H1 (cell line): ENCODE measurements around the gene MAML3. TPM values are rescaled to one million over a fixed set of nuclear protein-coding genes. Genes with fewer than 3 reads are reported as not detected.

Experiments used
- CTCF ChIA-PET: fragments of 300-600 bp; sonication (Branson Sonifier 250); formaldehyde crosslinking; loops from one replicate; lab custom pipeline; 2021; ENCODE audit not compliant: partially characterized antibody; lab: Charles Lee
- POLR2A ChIA-PET: fragments of 300-600 bp; sonication (Branson Sonifier 250); formaldehyde crosslinking; loops from one replicate; lab custom pipeline; 2021; ENCODE audit warnings: inconsistent platforms; ENCODE audit not compliant: partially characterized antibody; lab: Charles Lee
- DNase-seq, 2 experiments: peaks; one replicate each; pipeline versions ENCODE4 v3.0.0 to v3.0.0-alpha.2; 2010 to 2022; ENCODE audit warnings: low spot score in 2 of 2, low read depth in 1 of 2, mixed read lengths in 1 of 2
- FAIRE-seq: peaks from 2 replicates; lab custom pipeline; 2011; peaks lifted over from hg19 to GRCh38; lab: Jason Lieb, UNC
- H2AFZ ChIP-seq: 2 replicates; pipeline ENCODE4 v1.8.1; 2012; ENCODE audit warnings: low read length, inconsistent platforms
- H2AK5ac ChIP-seq: 2 replicates; pipeline ENCODE4 v1.6.1; 2013; ENCODE audit warnings: low read depth, low read length
- H2BK120ac ChIP-seq: replicated peaks from 2 replicates; pipeline ENCODE3; 2013; ENCODE audit warnings: low read depth, low read length, inconsistent platforms
- H2BK12ac ChIP-seq: 2 replicates; pipeline ENCODE4 v1.6.1; 2013; ENCODE audit warnings: low read depth, low read length
- H2BK15ac ChIP-seq: 2 replicates; pipeline ENCODE4 v1.6.1; 2013; ENCODE audit warnings: low read length
- H2BK20ac ChIP-seq: 2 replicates; pipeline ENCODE4 v1.6.1; 2013; ENCODE audit warnings: low read length
- H2BK5ac ChIP-seq: 2 replicates; pipeline ENCODE4 v1.6.1; 2013; ENCODE audit warnings: low read depth, low read length
- H3K14ac ChIP-seq: 2 replicates; pipeline ENCODE4 v1.6.1; 2013; ENCODE audit warnings: inconsistent platforms; ENCODE audit not compliant: insufficient read length
- H3K18ac ChIP-seq: 2 replicates; pipeline ENCODE4 v1.6.1; 2013; ENCODE audit warnings: low read length; ENCODE audit errors: extremely low read depth
- H3K23ac ChIP-seq: 2 replicates; pipeline ENCODE4 v1.6.1; 2013; ENCODE audit warnings: inconsistent platforms; ENCODE audit not compliant: insufficient read length
- H3K23me2 ChIP-seq: 2 replicates; pipeline ENCODE4 v1.6.1; 2013; ENCODE audit warnings: low read depth, low read length
- H3K27ac ChIP-seq: 2 replicates; pipeline ENCODE4 v1.6.1; 2011; ENCODE audit warnings: low read depth, low read length, inconsistent platforms
- H3K27me3 ChIP-seq, 4 experiments: replicated peaks in 1 of 4; 1 replicate in 1 of 4; 2 replicates in 3 of 4; pipeline versions ENCODE4 v1.6.1 to v1.8.1; 2011 to 2013; ENCODE audit warnings: low read length in 3 of 4, mild to moderate bottlenecking in 3 of 4, inconsistent platforms in 2 of 4, mixed read lengths in 2 of 4, moderate library complexity in 1 of 4; ENCODE audit not compliant: control insufficient read depth in 3 of 4, insufficient read depth in 3 of 4; ENCODE audit errors: extremely low read depth in 1 of 4
- H3K36me3 ChIP-seq, 4 experiments: 2 replicates each; pipeline versions ENCODE4 v1.6.1 to v1.8.1; 2011 to 2013; ENCODE audit warnings: mild to moderate bottlenecking in 4 of 4, low read length in 3 of 4, moderate library complexity in 2 of 4, control low read depth in 1 of 4, inconsistent platforms in 1 of 4; ENCODE audit not compliant: insufficient read depth in 4 of 4, control insufficient read depth in 2 of 4
- H3K4ac ChIP-seq: replicated peaks from 2 replicates; pipeline ENCODE3; 2013; ENCODE audit warnings: low read length, low read depth, mixed read lengths, inconsistent platforms; ENCODE audit not compliant: insufficient read length
- H3K4me1 ChIP-seq, 4 experiments: replicated peaks in 1 of 4; 1 replicate in 1 of 4; 2 replicates in 3 of 4; pipeline versions ENCODE4 v1.6.1 to v1.8.1; 2011 to 2013; ENCODE audit warnings: low read length in 3 of 4, inconsistent platforms in 2 of 4, mixed read lengths in 1 of 4; ENCODE audit not compliant: insufficient read depth in 4 of 4, control insufficient read depth in 3 of 4
- H3K4me2 ChIP-seq, 2 experiments: 2 replicates each; pipeline versions ENCODE4 v1.6.1 to v1.8.1; 2011 to 2013; ENCODE audit warnings: low read depth in 2 of 2, low read length in 2 of 2, control low read depth in 1 of 2, inconsistent platforms in 1 of 2, mild to moderate bottlenecking in 1 of 2; ENCODE audit not compliant: insufficient read depth in 1 of 2
- H3K4me3 ChIP-seq, 4 experiments: fragments of 200-600, 300-600 bp in 1 of 4; sonication (generic), shearing (Covaris generic), sonication (Bioruptor Twin) in 1 of 4; 2 replicates each; pipeline versions ENCODE4 v1.5.1 to v1.8.1; 2011 to 2016; ENCODE audit warnings: low read length in 4 of 4, low read depth in 3 of 4, control low read depth in 2 of 4, inconsistent platforms in 2 of 4, mild to moderate bottlenecking in 2 of 4, mixed read lengths in 1 of 4, moderate library complexity in 1 of 4; ENCODE audit not compliant: insufficient read depth in 2 of 4; ENCODE audit errors: extremely low read depth in 1 of 4
- H3K56ac ChIP-seq: replicated peaks from 2 replicates; pipeline ENCODE3; 2013; ENCODE audit warnings: low read depth, mild to moderate bottlenecking, mixed read lengths, low read length, inconsistent platforms; ENCODE audit not compliant: insufficient read length
- H3K79me1 ChIP-seq: 2 replicates; pipeline ENCODE4 v1.6.1; 2013; ENCODE audit warnings: low read depth, low read length, control low read depth
- H3K79me2 ChIP-seq, 2 experiments: 2 replicates each; pipeline versions ENCODE4 v1.6.1 to v1.8.1; 2012 to 2013; ENCODE audit warnings: low read length in 2 of 2, mild to moderate bottlenecking in 2 of 2, inconsistent platforms in 1 of 2; ENCODE audit not compliant: insufficient read depth in 2 of 2, control insufficient read depth in 1 of 2
- H3K9ac ChIP-seq, 4 experiments: replicated peaks in 1 of 4; 1 replicate in 1 of 4; 2 replicates in 3 of 4; pipeline versions ENCODE4 v1.6.1 to v1.8.1; 2011 to 2013; ENCODE audit warnings: low read depth in 3 of 4, low read length in 3 of 4, control low read depth in 2 of 4, mild to moderate bottlenecking in 2 of 4, moderate library complexity in 2 of 4, inconsistent platforms in 1 of 4; ENCODE audit errors: extremely low read depth in 1 of 4
- H3K9me3 ChIP-seq, 2 experiments: 2 replicates each; pipeline versions ENCODE4 v1.6.1 to v1.8.1; 2012 to 2013; ENCODE audit warnings: mild to moderate bottlenecking in 2 of 2, moderate library complexity in 2 of 2, control low read depth in 1 of 2, inconsistent platforms in 1 of 2, low read depth in 1 of 2, low read length in 1 of 2, mixed read lengths in 1 of 2; ENCODE audit not compliant: insufficient read depth in 2 of 2
- H4K20me1 ChIP-seq, 2 experiments: replicated peaks in 1 of 2; 2 replicates each; pipeline versions ENCODE3 to v1.8.1; 2011 to 2013; ENCODE audit warnings: inconsistent platforms in 2 of 2, low read length in 2 of 2, mild to moderate bottlenecking in 1 of 2; ENCODE audit not compliant: insufficient read depth in 2 of 2, control insufficient read depth in 1 of 2
- H4K5ac ChIP-seq: 2 replicates; pipeline ENCODE4 v1.6.1; 2013; ENCODE audit warnings: low read length, low read depth, mixed read lengths, inconsistent platforms; ENCODE audit not compliant: insufficient read length
- H4K8ac ChIP-seq: 2 replicates; pipeline ENCODE4 v1.8.0; 2013; ENCODE audit warnings: mild to moderate bottlenecking, moderate library complexity, low read length, inconsistent platforms; ENCODE audit not compliant: insufficient read depth; ENCODE audit errors: extremely low read depth
- H4K91ac ChIP-seq: replicated peaks from 2 replicates; pipeline ENCODE3; 2013; ENCODE audit warnings: low read length, mixed read lengths, inconsistent platforms; ENCODE audit not compliant: insufficient read length
- CBX5 ChIP-seq: fragments of 300-800, 300-1000 bp; sonication (generic); IDR thresholded peaks from 2 replicates; pipeline ENCODE4 v1.7.1; 2016; ENCODE audit warnings: antibody characterized with exemption, low read length, low read depth
- CREB1 ChIP-seq: IDR thresholded peaks from 2 replicates; pipeline ENCODE4 v1.6.1; 2012; ENCODE audit warnings: inconsistent platforms
- MAFK ChIP-seq: IDR thresholded peaks from 2 replicates; pipeline ENCODE4 v1.6.1; 2012; ENCODE audit warnings: low read depth, mild to moderate bottlenecking, improper control_type of control experiment, low read length
- RXRA ChIP-seq: IDR thresholded peaks from 2 replicates; pipeline ENCODE4 v1.6.1; 2011; ENCODE audit warnings: low read depth, mild to moderate bottlenecking, low read length, moderate library complexity; ENCODE audit not compliant: insufficient read depth
- SRF ChIP-seq: IDR thresholded peaks from 2 replicates; pipeline ENCODE4 v1.6.1; 2011; ENCODE audit warnings: mild to moderate bottlenecking, low read depth, low read length, moderate library complexity
- TCF12 ChIP-seq: IDR thresholded peaks from 2 replicates; pipeline ENCODE4 v1.6.1; 2011; ENCODE audit warnings: low read depth, mild to moderate bottlenecking, low read length
- USF2 ChIP-seq: IDR thresholded peaks from 2 replicates; pipeline ENCODE4 v1.6.1; 2011; ENCODE audit warnings: low read length, improper control_type of control experiment
- YY1 ChIP-seq: IDR thresholded peaks from 2 replicates; pipeline ENCODE4 v1.6.1; 2011; ENCODE audit warnings: low read depth, mild to moderate bottlenecking, low read length
- WGBS, 2 experiments: shearing (Covaris generic) in 1 of 2; methylation state at CpG; one replicate each; pipeline versions ENCODE4 v1.1.6 to v1.1.7; 2013 to 2015; ENCODE audit warnings: low lambda C conversion rate in 2 of 2, mixed read lengths in 2 of 2, inconsistent platforms in 1 of 2, low coverage in 1 of 2, missing lambda C conversion rate in 1 of 2; ENCODE audit not compliant: insufficient replicate concordance in 2 of 2, insufficient coverage in 1 of 2, insufficient read length in 1 of 2; ENCODE audit errors: extremely low coverage in 1 of 2, missing lambda C conversion rate in 1 of 2; 5-methylcytosine and 5-hydroxymethylcytosine counted together
- polyA plus RNA-seq, 7 experiments: library from polyadenylated mRNA; depleted of rRNA in 3 of 7; stranded (reverse) in 5 of 7; unstranded in 2 of 7; fragments of >200 nt in 5 of 7; fragments of 200-250 nt in 2 of 7; gene quantifications; 1 replicate in 5 of 7; 2 replicates in 1 of 7; 4 replicates in 1 of 7; pipeline versions ENCODE4 v1.2.1 to v1.2.3, GENCODE V29; 2011 to 2013; ENCODE audit warnings: missing spikeins in 2 of 7, mixed read lengths in 2 of 7
- total RNA-seq: library from RNA; stranded (reverse); fragmentation: NEBNext Ultra II Directional; extraction: Animal tissue kit (Norgen Biotek cat#: 25700); gene quantifications from 2 replicates; pipeline ENCODE4 v1.2.1, GENCODE V29; 2021

Gene MAML3
- total and polyA plus RNA-seq, 2 of the 8 experiments (the other 6 are each of a cell fraction or from before 2014, with no cell fraction given), result 2.1 to 5.7 TPM

GRCh38 chr4:140108243-140108642 lies 45.7 kb downstream of the MAML3 start:
- H3K79me1 ChIP-seq, result no peaks in the 10 kb centered on the region
- DNase-seq (no peak), FAIRE-seq (no peak)
- 47% methylated on average over 4 of the region's 4 CpGs; no CpG with 5 or more reads in 1 of the 2 experiments for WGBS, 2 experiments
- H2BK15ac ChIP-seq, result no peak overlapping the region
- no peak overlapping the region for H2AK5ac ChIP-seq
- no peaks in the 10 kb centered on the region for H3K9me3 ChIP-seq
- H3K4me3 ChIP-seq, result no peak overlapping the region
- no peak overlapping the region for H3K14ac ChIP-seq
- H2BK12ac ChIP-seq, result no peak overlapping the region
- H3K27ac ChIP-seq, result no peak overlapping the region
- H3K23ac ChIP-seq, result no peak overlapping the region
- no peak overlapping the region for H3K56ac ChIP-seq
- H3K4ac ChIP-seq, result no peak overlapping the region
- H2BK120ac ChIP-seq, result no peak overlapping the region
- no peaks in the 10 kb centered on the region for H4K20me1 ChIP-seq
- H4K8ac ChIP-seq, result no peak overlapping the region
- no peak overlapping the region for H3K18ac ChIP-seq
- H3K36me3 ChIP-seq, result no peaks in the 10 kb centered on the region
- H2BK5ac ChIP-seq, result no peak overlapping the region
- H3K27me3 ChIP-seq, result no peaks in the 10 kb centered on the region
- no peak overlapping the region for H2BK20ac ChIP-seq
- H3K9ac ChIP-seq, result no peak overlapping the region
- TF ChIP-seq CBX5, result no peak
- TF ChIP-seq RXRA, result no peak
- TF ChIP-seq TCF12, result no peak
- no peak for TF ChIP-seq MAFK
- TF ChIP-seq YY1, result no peak
- no peak for TF ChIP-seq USF2
- no peak for TF ChIP-seq CREB1
- TF ChIP-seq SRF, result no peak
- POLR2A ChIA-PET, result no interaction called here
- no peak overlapping the region for H4K5ac ChIP-seq
- no peaks in the 10 kb centered on the region for H3K4me1 ChIP-seq
- H2AFZ ChIP-seq, result no peak overlapping the region
- CTCF ChIA-PET, result no interaction called here
- no peak overlapping the region for H4K91ac ChIP-seq
- no peaks in the 10 kb centered on the region for H3K79me2 ChIP-seq
- H3K4me2 ChIP-seq, result no peak overlapping the region
- H3K23me2 ChIP-seq, result no peaks in the 10 kb centered on the region
